Endodermal cell (in vitro differentiated cells): ENCODE results near the gene HSPH1. TPM values are rescaled to one million over a fixed set of nuclear protein-coding genes. Genes with fewer than 3 reads are reported as not detected.

Experiments used
- DNase-seq: peaks from one replicate; pipeline ENCODE4 v3.0.0-alpha.2; 2017
- H3K27ac ChIP-seq: 2 replicates; pipeline ENCODE4 v1.5.1; 2013; ENCODE audit warnings: mild to moderate bottlenecking, low read depth, low read length, moderate library complexity
- H3K27me3 ChIP-seq: 2 replicates; pipeline ENCODE4 v1.6.1; 2013; ENCODE audit warnings: mild to moderate bottlenecking, low read length, moderate library complexity; ENCODE audit not compliant: insufficient read depth, control insufficient read depth, poor library complexity, severe bottlenecking
- H3K36me3 ChIP-seq: 2 replicates; pipeline ENCODE4 v1.7.0; 2013; ENCODE audit warnings: mild to moderate bottlenecking, low read length, moderate library complexity; ENCODE audit not compliant: control insufficient read depth, insufficient read depth
- H3K4me1 ChIP-seq: one replicate; pipeline ENCODE4 v1.7.0; 2013; ENCODE audit warnings: low read length; ENCODE audit not compliant: control insufficient read depth, insufficient read depth
- H3K4me3 ChIP-seq: 2 replicates; pipeline ENCODE4 v1.5.1; 2013; ENCODE audit warnings: mild to moderate bottlenecking, low read length, moderate library complexity
- H3K9ac ChIP-seq: 2 replicates; pipeline ENCODE4 v1.6.1; 2013; ENCODE audit warnings: mild to moderate bottlenecking, low read length, moderate library complexity; ENCODE audit not compliant: poor library complexity, severe bottlenecking; ENCODE audit errors: extremely low read depth
- H3K9me3 ChIP-seq: 2 replicates; pipeline ENCODE4 v1.6.1; 2013; ENCODE audit warnings: mild to moderate bottlenecking, low read length, moderate library complexity; ENCODE audit not compliant: control insufficient read depth
- H3K27ac Mint-ChIP-seq: 2 replicates; pipeline ENCODE4 v1.8.0; 2020; ENCODE audit warnings: mixed read lengths
- H3K27me3 Mint-ChIP-seq: 2 replicates; pipeline ENCODE4 v1.8.0; 2021; ENCODE audit warnings: mild to moderate bottlenecking, mixed read lengths; ENCODE audit not compliant: insufficient read depth
- H3K36me3 Mint-ChIP-seq: 2 replicates; pipeline ENCODE4 v1.8.0; 2020; ENCODE audit warnings: low read depth, mixed read lengths
- H3K4me1 Mint-ChIP-seq: 2 replicates; pipeline ENCODE4 v1.8.0; 2020; ENCODE audit warnings: mixed read lengths
- H3K4me3 Mint-ChIP-seq: 2 replicates; pipeline ENCODE4 v1.8.0; 2020; ENCODE audit warnings: mild to moderate bottlenecking, moderate library complexity, mixed read lengths
- H3K9me3 Mint-ChIP-seq: 2 replicates; pipeline ENCODE4 v1.8.0; 2020; ENCODE audit warnings: mild to moderate bottlenecking, mixed read lengths
- WGBS, 2 experiments: methylation state at CpG; one replicate each; pipeline versions ENCODE4 v1.1.5 to v1.1.7; 2013; ENCODE audit warnings: missing lambda C conversion rate in 2 of 2, mixed read lengths in 1 of 2; ENCODE audit not compliant: insufficient coverage in 1 of 2, insufficient read length in 1 of 2; 5-methylcytosine and 5-hydroxymethylcytosine counted together
- long read RNA-seq, 4 experiments: library from polyadenylated mRNA in 2 of 4; library from RNA in 1 of 4; library from capped mRNA in 1 of 4; stranded (forward) in 3 of 4; unstranded in 1 of 4; transcript quantifications; one replicate each; pipeline ENCODE4 v2.0.0, GENCODE V29; 2020 to 2021; ENCODE audit warnings: inconsistent platforms in 1 of 4
- polyA plus RNA-seq, 2 experiments: library from polyadenylated mRNA; stranded (reverse); fragments of 50-300 nt; gene quantifications; one replicate each; pipeline ENCODE4 v1.2.3, GENCODE V29; 2013
- total RNA-seq, 2 donors: library from RNA; stranded (reverse); fragmentation: NEBNext Ultra II Directional in 1 of 2; extraction: Animal tissue kit (Norgen Biotek cat#: 25700) in 1 of 2; gene quantifications; 2 replicates in 1 of 2; 3 replicates in 1 of 2; pipeline ENCODE4 v1.2.1, GENCODE V29; 2021
- TF ChIP-seq, protein P1 (sequence below): fragments of 200-600 bp; sonication (generic); conservative IDR thresholded peaks from 2 replicates; pipeline ENCODE4 v1.5.0; 2021; ENCODE audit warnings: antibody characterized with exemption, mild to moderate bottlenecking

HSPH1 gene
- 100 to 1,000 TPM in 1 of 2 donors, 10 to 100 TPM in 1; 88.0 to 120 TPM for total RNA-seq
- polyA plus RNA-seq (2013, experiment 1 of 2), result 58.8 TPM
- 62.1 TPM for polyA plus RNA-seq (2013, experiment 2 of 2)
- long read RNA-seq, experiment 1, full-length matches to known transcripts, result 8 of 39 reads
- long read RNA-seq, experiment 1, partial matches to known transcripts, result 25 of 39 reads
- long read RNA-seq, experiment 1, other reads (novel, unspliced or antisense), result 6 of 39 reads
- long read RNA-seq, experiment 2, full-length matches to known transcripts, result 148 of 176 reads
- long read RNA-seq, experiment 2, partial matches to known transcripts, result 8 of 176 reads
- long read RNA-seq, experiment 2, other reads (novel, unspliced or antisense), result 20 of 176 reads
- long read RNA-seq, experiment 3, full-length matches to known transcripts, result 245 of 688 reads
- long read RNA-seq, experiment 3, partial matches to known transcripts, result 418 of 688 reads
- long read RNA-seq, experiment 3, other reads (novel, unspliced or antisense), result 25 of 688 reads
- long read RNA-seq, experiment 4, full-length matches to known transcripts, result 15 of 34 reads
- long read RNA-seq, experiment 4, partial matches to known transcripts, result 19 of 34 reads
- long read RNA-seq, experiment 4, other reads (novel, unspliced or antisense), result 0 of 34 reads

DNA sequence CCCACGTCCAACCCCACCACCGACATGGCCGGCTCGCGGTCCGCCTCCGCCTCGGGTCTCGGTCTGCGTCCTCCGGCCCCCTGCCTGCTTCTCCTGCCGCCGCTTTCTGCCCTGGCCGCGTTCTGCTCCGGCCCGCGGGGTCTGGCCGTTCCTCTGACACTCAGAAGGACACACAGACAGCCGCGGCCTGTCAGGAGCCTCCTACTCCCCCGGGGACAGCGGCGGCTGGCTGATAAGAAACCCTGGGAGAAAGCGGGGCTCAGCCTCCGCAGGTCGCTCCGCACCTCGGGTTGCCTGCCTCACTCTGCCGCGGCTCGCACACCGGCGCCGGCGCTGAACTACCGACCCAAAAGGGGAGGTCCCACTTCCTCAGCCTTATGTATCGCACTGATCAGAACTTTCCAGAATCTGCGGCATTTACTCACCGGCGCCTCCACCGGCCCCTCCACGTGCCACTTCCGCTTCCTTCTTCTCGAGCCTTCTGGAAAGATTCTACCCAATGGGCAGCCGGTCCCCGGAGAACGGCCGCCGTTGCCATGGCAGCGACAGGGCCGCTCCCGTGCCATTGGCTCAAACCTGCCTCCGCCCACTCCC lies at the start of gene HSPH1:
Gene HSPH1, minus strand, starts transcription at position 348 of the 594 bp plus-strand sequence. Its CDS starts 322 bp downstream, at position 26.
- no peaks in the 10 kb centered on the region for H3K9me3 Mint-ChIP-seq
- peaks cover 23% of the 10 kb centered on the region for H3K36me3 Mint-ChIP-seq
- H3K27ac Mint-ChIP-seq, result peak within 1 kb of the TSS; percentile 97
- Histone ChIP-seq H3K36me3 (peaks cover 16% of the 10 kb centered on the region), H3K9ac (peak within 1 kb of the TSS; percentile 87), H3K27ac (peak within 1 kb of the TSS; percentile 95), H3K4me3 (peak within 1 kb of the TSS; percentile 95), H3K27me3 (no peaks in the 10 kb centered on the region), H3K9me3 (no peaks in the 10 kb centered on the region), H3K4me1 (no peaks in the 10 kb centered on the region)
- peaks cover 24% of the 10 kb centered on the region for H3K4me1 Mint-ChIP-seq
- H3K4me3 Mint-ChIP-seq, result peak within 1 kb of the TSS; percentile 96
- TF ChIP-seq, protein P1, sequence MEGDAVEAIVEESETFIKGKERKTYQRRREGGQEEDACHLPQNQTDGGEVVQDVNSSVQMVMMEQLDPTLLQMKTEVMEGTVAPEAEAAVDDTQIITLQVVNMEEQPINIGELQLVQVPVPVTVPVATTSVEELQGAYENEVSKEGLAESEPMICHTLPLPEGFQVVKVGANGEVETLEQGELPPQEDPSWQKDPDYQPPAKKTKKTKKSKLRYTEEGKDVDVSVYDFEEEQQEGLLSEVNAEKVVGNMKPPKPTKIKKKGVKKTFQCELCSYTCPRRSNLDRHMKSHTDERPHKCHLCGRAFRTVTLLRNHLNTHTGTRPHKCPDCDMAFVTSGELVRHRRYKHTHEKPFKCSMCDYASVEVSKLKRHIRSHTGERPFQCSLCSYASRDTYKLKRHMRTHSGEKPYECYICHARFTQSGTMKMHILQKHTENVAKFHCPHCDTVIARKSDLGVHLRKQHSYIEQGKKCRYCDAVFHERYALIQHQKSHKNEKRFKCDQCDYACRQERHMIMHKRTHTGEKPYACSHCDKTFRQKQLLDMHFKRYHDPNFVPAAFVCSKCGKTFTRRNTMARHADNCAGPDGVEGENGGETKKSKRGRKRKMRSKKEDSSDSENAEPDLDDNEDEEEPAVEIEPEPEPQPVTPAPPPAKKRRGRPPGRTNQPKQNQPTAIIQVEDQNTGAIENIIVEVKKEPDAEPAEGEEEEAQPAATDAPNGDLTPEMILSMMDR, result peak; percentile 54
- DNase-seq, result peak; percentile 99
- peaks cover 1% of the 10 kb centered on the region for H3K27me3 Mint-ChIP-seq
- WGBS, 2 experiments, result 0% methylated on average over 10 to 54 of the region's 54 CpGs

DNA sequence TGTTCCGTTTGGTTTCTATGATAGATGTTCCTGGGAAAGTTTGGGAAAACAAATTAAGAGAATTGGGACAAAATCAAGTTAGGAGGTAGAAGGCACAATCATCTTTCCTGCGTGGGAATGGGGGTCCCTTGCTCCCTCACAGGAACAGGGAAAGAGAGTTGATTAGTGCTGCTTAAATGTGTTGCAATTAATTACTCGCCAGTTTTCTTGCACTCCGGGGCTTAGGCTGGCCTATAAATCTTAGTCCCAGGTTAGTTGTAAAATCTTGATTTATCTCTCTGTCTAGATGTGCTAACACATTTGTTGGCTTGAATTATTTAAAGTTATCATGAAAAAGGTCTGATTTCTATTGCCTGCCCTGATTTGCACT lies 48.1 kb upstream of the HSPH1 start:
- H3K27ac ChIP-seq, result no peak overlapping the region
- H3K4me1 ChIP-seq, result peaks cover 13% of the 10 kb centered on the region
- 89 to 96% methylated on average over 3 to 4 of the region's 4 CpGs for WGBS, 2 experiments
- H3K4me3 Mint-ChIP-seq, result no peak overlapping the region
- no peaks in the 10 kb centered on the region for H3K36me3 ChIP-seq
- no peak overlapping the region for H3K4me3 ChIP-seq
- no peaks in the 10 kb centered on the region for H3K27me3 ChIP-seq
- H3K27ac Mint-ChIP-seq, result peak overlapping the region; percentile 3
- no peak for DNase-seq
- H3K9me3 ChIP-seq, result no peaks in the 10 kb centered on the region
- peaks cover 38% of the 10 kb centered on the region for H3K4me1 Mint-ChIP-seq
- no peaks in the 10 kb centered on the region for H3K36me3 Mint-ChIP-seq
- no peaks in the 10 kb centered on the region for H3K27me3 Mint-ChIP-seq
- no peak overlapping the region for H3K9ac ChIP-seq
- TF ChIP-seq, protein P1, result no peak
- no peaks in the 10 kb centered on the region for H3K9me3 Mint-ChIP-seq

GRCh38 chr13:31209172-31209840 lies 47.6 kb upstream of the HSPH1 start:
- Mint-ChIP-seq H3K4me1 (peaks cover 38% of the 10 kb centered on the region), H3K27me3 (no peaks in the 10 kb centered on the region), H3K27ac (peak overlapping the region; percentile 75), H3K4me3 (no peak overlapping the region), H3K36me3 (no peaks in the 10 kb centered on the region), H3K9me3 (no peaks in the 10 kb centered on the region)
- no peaks in the 10 kb centered on the region for H3K9me3 ChIP-seq
- H3K4me3 ChIP-seq, result no peak overlapping the region
- WGBS, 2 experiments, result 61 to 67% methylated on average over 6 to 8 of the region's 8 CpGs
- H3K27me3 ChIP-seq, result no peaks in the 10 kb centered on the region
- H3K36me3 ChIP-seq, result no peaks in the 10 kb centered on the region
- peaks cover 13% of the 10 kb centered on the region for H3K4me1 ChIP-seq
- TF ChIP-seq, protein P1, result peak; percentile 24
- DNase-seq, result peak; percentile 73
- no peak overlapping the region for H3K9ac ChIP-seq
- peak overlapping the region; percentile 77 for H3K27ac ChIP-seq
